ENCODE data around the gene IFNGR2. TPM values are rescaled to one million over a fixed set of nuclear protein-coding genes. Genes with fewer than 3 reads are reported as not detected.
"Not testable (repeated sequence)": the region's sequence is repeated elsewhere in the genome, so short reads cannot be mapped to it uniquely, and the experiment has no call there.

IFNGR2 gene
- total and polyA plus RNA-seq, 9 donors: 39.6 to 125 (median 46.7) TPM

DNA sequence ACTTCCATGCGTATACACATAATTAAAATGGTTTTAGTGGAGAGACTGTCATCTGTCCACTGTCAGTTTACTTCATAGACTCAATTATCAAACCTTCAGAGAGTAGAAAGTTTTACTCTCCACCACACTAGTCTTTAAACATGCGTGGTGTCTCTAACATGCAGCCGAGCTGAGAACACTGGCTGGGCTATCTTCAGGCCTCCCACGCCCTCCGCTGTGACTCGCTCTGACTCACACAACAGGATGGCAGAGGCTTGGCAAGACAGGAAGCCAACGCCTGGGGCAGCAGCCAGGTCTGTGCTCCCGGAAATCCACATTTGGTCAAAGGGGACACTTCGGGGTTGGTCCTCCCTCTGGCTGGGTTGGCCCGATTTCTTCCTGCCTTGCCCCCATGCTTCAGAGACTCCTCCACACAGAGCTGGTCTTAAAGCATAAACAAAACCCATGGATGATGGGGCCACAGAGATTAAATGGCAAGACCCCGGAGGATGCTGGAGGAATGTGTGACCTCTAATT lies 22.7 kb upstream of the IFNGR2 start:
- DNase-seq: peak; percentile 80 to 88 (median 83)
- WGBS, 3 donors: 10 to 18% (median 12%) methylated on average over 11 of the region's 11 CpGs

DNA sequence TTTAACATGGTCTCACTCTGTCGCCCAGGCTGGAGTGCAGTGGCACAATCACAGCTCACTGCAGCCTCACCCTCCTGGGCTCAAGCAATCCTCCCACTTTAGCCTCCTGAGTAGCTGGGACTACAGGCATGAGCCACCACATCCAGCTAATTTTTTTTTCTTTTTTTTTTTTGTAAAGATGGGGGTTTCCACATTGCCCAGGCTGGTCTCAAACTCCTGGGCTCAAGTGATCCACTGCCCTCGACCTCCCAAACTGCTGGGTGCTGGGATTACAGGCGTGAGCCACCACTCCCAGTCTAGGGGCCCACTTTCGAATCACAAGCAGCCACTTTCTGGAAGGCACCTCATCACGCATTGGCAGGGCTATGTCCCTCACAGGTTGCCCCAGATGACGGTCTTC lies 21.8 kb upstream of the IFNGR2 start:
- intact Hi-C loops (cut with DNase I); H3K4me3 ChIP-seq; H3K36me3 ChIP-seq; H3K27ac ChIP-seq; DNase-seq; H3K27me3 ChIP-seq; H3K9me3 ChIP-seq: not testable (repeated sequence)
- peaks cover 11% of the 10 kb centered on the region for H3K4me1 ChIP-seq (ENCODE audit: insufficient read depth)
- 95 to 96% (median 96%) methylated on average over 6 of the region's 6 CpGs for WGBS, 3 donors

More for the DNA sequence above, 22.7 kb upstream of the IFNGR2 start:
- intact Hi-C loops (cut with DNase I): no loop called here
- no peaks in the 10 kb centered on the region for H3K27me3 ChIP-seq
- H3K4me1 ChIP-seq (ENCODE audit: insufficient read depth): peaks cover 11% of the 10 kb centered on the region
- no peak for TF ChIP-seq POLR2A (IDR thresholded peaks at IDR 0.05)
- H3K4me3 ChIP-seq: no peak overlapping the region
- H3K9me3 ChIP-seq: no peaks in the 10 kb centered on the region
- H3K27ac ChIP-seq: peak overlapping the region in 1 of 2 donors; percentile 11
- no peaks in the 10 kb centered on the region for H3K36me3 ChIP-seq

DNA sequence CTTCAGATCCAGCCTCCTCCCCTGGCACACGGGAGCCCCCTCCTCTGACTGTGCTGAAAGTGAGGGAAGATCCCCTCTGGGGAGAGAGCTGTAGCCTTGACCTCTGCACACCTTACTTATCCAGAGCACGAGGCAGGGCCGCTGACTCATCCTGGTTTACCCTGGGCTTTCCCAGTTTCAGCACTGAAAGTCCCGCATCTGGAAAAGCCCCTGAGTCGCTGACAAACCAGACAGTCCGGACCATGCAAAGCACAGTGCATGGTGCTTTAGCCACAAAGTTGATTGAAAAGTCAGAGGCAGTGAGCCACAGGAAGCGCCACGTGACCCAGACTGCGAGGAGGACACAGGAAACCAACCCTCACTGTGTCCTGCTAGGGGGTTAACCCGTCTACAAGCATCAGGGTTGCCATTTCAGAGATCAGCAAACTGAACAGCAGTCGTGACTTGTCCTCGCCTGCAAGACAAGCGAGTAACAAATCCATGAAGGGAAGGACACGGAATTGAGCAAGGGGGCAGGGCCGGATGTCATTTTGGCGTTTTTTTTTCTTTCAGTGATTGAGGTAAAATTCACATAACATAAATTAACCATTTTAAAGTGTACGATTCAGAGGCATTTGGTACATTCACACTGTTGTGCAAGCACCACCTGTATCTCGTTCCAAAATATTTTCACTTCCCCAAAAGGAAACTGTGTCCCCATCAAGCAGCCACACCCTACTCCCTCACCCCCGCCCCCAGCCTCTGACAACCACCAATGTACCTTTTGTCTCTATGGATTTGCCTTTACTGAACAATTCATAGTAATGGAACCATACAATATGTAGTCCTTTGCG lies 19.9 kb upstream of the IFNGR2 start:
- WGBS, 3 donors: 15 to 26% (median 21%) methylated on average over 20 of the region's 20 CpGs
- H3K36me3 ChIP-seq: no peaks in the 10 kb centered on the region
- no peak overlapping the region for H3K4me3 ChIP-seq
- peaks cover 11% of the 10 kb centered on the region for H3K4me1 ChIP-seq (ENCODE audit: insufficient read depth)
- peak; percentile 65 to 78 (median 72) for DNase-seq
- H3K9me3 ChIP-seq: no peaks in the 10 kb centered on the region
- H3K27me3 ChIP-seq: no peaks in the 10 kb centered on the region
- H3K27ac ChIP-seq: peak overlapping the region in 1 of 2 donors; percentile 17
- intact Hi-C loops (cut with DNase I): no loop called here
- TF ChIP-seq POLR2A (IDR thresholded peaks at IDR 0.05): no peak

DNA sequence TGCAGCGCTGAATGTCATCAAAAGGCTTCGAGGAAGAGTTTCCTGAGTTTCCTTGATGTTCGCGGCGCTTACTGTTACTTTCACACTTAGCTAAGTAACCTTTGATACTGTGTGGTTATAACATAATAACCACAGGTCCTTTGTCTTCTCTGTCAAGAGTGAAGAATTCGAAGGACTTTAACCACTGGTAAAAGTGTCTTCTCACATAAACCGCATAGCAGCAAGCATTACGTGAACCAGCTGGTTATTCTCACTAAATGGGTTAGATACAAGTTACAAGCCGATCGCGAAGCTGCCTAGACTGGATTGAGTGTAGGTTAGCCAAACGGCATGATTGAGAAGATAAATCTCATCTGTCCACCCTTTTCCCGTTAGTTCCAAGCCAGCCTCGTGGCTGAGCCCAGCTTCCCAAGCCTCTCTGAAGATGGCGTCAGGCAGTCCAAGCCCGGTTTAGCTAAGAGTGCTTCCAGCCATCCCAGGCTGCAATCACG lies 18.3 kb upstream of the IFNGR2 start:
- H3K36me3 ChIP-seq: no peaks in the 10 kb centered on the region
- H3K4me1 ChIP-seq (ENCODE audit: insufficient read depth): peaks cover 11% of the 10 kb centered on the region
- H3K27ac ChIP-seq: no peak overlapping the region
- 76 to 82% (median 76%) methylated on average over 17 of the region's 17 CpGs for WGBS, 3 donors
- intact Hi-C loops (cut with DNase I): no loop called here
- H3K4me3 ChIP-seq: no peak overlapping the region
- H3K9me3 ChIP-seq: no peaks in the 10 kb centered on the region
- no peak for DNase-seq
- no peaks in the 10 kb centered on the region for H3K27me3 ChIP-seq
- no peak for TF ChIP-seq EP300 (IDR thresholded peaks at IDR 0.05)
- TF ChIP-seq, protein P1, sequence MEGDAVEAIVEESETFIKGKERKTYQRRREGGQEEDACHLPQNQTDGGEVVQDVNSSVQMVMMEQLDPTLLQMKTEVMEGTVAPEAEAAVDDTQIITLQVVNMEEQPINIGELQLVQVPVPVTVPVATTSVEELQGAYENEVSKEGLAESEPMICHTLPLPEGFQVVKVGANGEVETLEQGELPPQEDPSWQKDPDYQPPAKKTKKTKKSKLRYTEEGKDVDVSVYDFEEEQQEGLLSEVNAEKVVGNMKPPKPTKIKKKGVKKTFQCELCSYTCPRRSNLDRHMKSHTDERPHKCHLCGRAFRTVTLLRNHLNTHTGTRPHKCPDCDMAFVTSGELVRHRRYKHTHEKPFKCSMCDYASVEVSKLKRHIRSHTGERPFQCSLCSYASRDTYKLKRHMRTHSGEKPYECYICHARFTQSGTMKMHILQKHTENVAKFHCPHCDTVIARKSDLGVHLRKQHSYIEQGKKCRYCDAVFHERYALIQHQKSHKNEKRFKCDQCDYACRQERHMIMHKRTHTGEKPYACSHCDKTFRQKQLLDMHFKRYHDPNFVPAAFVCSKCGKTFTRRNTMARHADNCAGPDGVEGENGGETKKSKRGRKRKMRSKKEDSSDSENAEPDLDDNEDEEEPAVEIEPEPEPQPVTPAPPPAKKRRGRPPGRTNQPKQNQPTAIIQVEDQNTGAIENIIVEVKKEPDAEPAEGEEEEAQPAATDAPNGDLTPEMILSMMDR (IDR thresholded peaks at IDR 0.05): no peak
- TF ChIP-seq POLR2A (IDR thresholded peaks at IDR 0.05): no peak

DNA sequence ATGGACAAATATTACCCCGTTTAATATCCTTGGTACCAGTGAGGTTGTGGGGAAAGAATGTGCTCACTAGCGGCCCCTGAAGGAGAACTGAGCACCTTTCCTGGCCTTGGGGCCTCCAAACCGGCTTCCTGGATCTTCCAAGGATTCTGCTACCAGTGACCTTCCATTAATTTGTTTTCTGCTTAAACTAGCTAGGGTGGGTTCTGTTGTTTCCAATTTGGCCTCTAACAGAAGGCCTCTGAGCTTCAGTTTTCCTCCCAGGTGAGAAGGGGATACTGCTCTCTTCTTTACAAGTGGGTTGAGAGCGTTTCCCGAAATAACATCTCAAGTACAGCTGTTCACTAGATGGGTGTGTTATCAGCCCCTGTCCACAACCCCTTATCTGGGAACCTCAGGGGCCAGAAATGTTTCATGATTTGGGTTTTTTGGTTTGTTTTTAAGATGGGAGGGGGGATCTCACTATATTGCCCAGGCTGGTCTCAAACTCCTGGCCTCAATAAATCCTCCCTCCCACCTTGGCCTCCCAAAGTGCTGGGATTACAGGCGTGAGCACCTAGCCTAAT lies 16.9 kb upstream of the IFNGR2 start:
- H3K9me3 ChIP-seq: no peaks in the 10 kb centered on the region
- no peaks in the 10 kb centered on the region for H3K27me3 ChIP-seq
- intact Hi-C loops (cut with DNase I): no loop called here
- 80 to 84% (median 83%) methylated on average over 6 of the region's 6 CpGs for WGBS, 3 donors
- H3K27ac ChIP-seq: no peak overlapping the region
- H3K36me3 ChIP-seq: no peaks in the 10 kb centered on the region
- DNase-seq: no peak
- H3K4me3 ChIP-seq: no peak overlapping the region
- peaks cover 5% of the 10 kb centered on the region for H3K4me1 ChIP-seq (ENCODE audit: insufficient read depth)
- TF ChIP-seq POLR2A (IDR thresholded peaks at IDR 0.05) (no peak), EP300 (IDR thresholded peaks at IDR 0.05) (no peak)
- TF ChIP-seq, protein P1 (IDR thresholded peaks at IDR 0.05): no peak

Measured in ovary (tissue), 9 donors.